H1 (cell line): Measurements from ENCODE around the gene SIM2. TPM values are rescaled to one million over a fixed set of nuclear protein-coding genes. Genes with fewer than 3 reads are reported as not detected.

Experiments used
- ASH2L ChIP-seq: fragments of 200-600, 300-600 bp; sonication (generic); IDR thresholded peaks from one replicate; pipeline ENCODE4 v1.7.1; 2017; ENCODE audit warnings: low read length
- CBX8 ChIP-seq: fragments of 300-800, 300-1000 bp; sonication (generic); IDR thresholded peaks from 2 replicates; pipeline ENCODE4 v1.7.1; 2016; ENCODE audit warnings: low read depth, low read length, borderline replicate concordance
- CREB1 ChIP-seq: IDR thresholded peaks from 2 replicates; pipeline ENCODE4 v1.6.1; 2012; ENCODE audit warnings: inconsistent platforms
- CTBP2 ChIP-seq: IDR thresholded peaks from 2 replicates; pipeline ENCODE4 v1.7.0; 2011; ENCODE audit warnings: borderline replicate concordance, mild to moderate bottlenecking, moderate library complexity, mixed read lengths, low read length; ENCODE audit not compliant: insufficient read depth, insufficient read length
- GTF2F1 ChIP-seq: IDR thresholded peaks from 2 replicates; pipeline ENCODE4 v1.6.1; 2012; ENCODE audit warnings: low read depth, low read length, improper control_type of control experiment, borderline replicate concordance
- HDAC6 ChIP-seq: IDR thresholded peaks from one replicate; pipeline ENCODE4 v1.7.1; 2012; ENCODE audit warnings: low read depth, mild to moderate bottlenecking, inconsistent platforms, low read length, moderate library complexity
- JUN ChIP-seq: IDR thresholded peaks from 2 replicates; pipeline ENCODE4 v1.6.1; 2011; ENCODE audit warnings: low read depth, mild to moderate bottlenecking, improper control_type of control experiment, low read length
- KDM4A ChIP-seq: IDR thresholded peaks from one replicate; pipeline ENCODE4 v1.7.1; 2012; ENCODE audit warnings: low read depth, mild to moderate bottlenecking, moderate library complexity, low read length, inconsistent platforms; ENCODE audit not compliant: severe bottlenecking
- PHF8 ChIP-seq: fragments of 200-600 bp; sonication (generic); conservative IDR thresholded peaks from 2 replicates; pipeline ENCODE4 v1.7.1; 2012; ENCODE audit warnings: low read depth, mild to moderate bottlenecking, inconsistent platforms, low read length, moderate library complexity
- POLR2A ChIP-seq, 2 experiments: IDR thresholded peaks; 1 replicate in 1 of 2; 2 replicates in 1 of 2; pipeline ENCODE4 v1.6.1; 2011; ENCODE audit warnings: low read depth in 2 of 2, low read length in 2 of 2, mild to moderate bottlenecking in 2 of 2; ENCODE audit errors: control extremely low read depth in 1 of 2
- POLR2AphosphoS5 ChIP-seq: IDR thresholded peaks from 2 replicates; pipeline ENCODE4 v1.6.1; 2011; ENCODE audit warnings: low read depth, low read length
- POU5F1 ChIP-seq: IDR thresholded peaks from 2 replicates; pipeline ENCODE4 v1.6.1; 2011; ENCODE audit warnings: low read depth, mild to moderate bottlenecking, low read length, moderate library complexity
- RNF2 ChIP-seq: fragments of 200-900, 300-1000 bp; sonication (generic); IDR thresholded peaks from 2 replicates; pipeline ENCODE4 v1.7.1; 2016; ENCODE audit warnings: borderline replicate concordance, low read depth, mild to moderate bottlenecking, antibody characterized with exemption, low read length; ENCODE audit not compliant: poor library complexity, severe bottlenecking; ENCODE audit errors: missing control alignments
- SAP30 ChIP-seq: fragments of 300-600 bp; sonication (generic); IDR thresholded peaks from 2 replicates; pipeline ENCODE4 v1.7.1; 2012; ENCODE audit warnings: low read length, moderate library complexity, mild to moderate bottlenecking, inconsistent platforms; ENCODE audit not compliant: insufficient read depth, insufficient replicate concordance
- SIN3A ChIP-seq, 2 experiments: IDR thresholded peaks in 1 of 2; conservative IDR thresholded peaks in 1 of 2; 2 replicates each; pipeline ENCODE4 v1.6.1; 2011 to 2012; ENCODE audit warnings: low read length in 2 of 2, improper control_type of control experiment in 1 of 2, low read depth in 1 of 2, mild to moderate bottlenecking in 1 of 2
- SIRT6 ChIP-seq: IDR thresholded peaks from one replicate; pipeline ENCODE4 v1.7.1; 2012; ENCODE audit warnings: low read length, inconsistent platforms
- SIX5 ChIP-seq: IDR thresholded peaks from 2 replicates; pipeline ENCODE4 v1.6.1; 2011; ENCODE audit warnings: mild to moderate bottlenecking, low read depth, low read length
- SRF ChIP-seq: IDR thresholded peaks from 2 replicates; pipeline ENCODE4 v1.6.1; 2011; ENCODE audit warnings: mild to moderate bottlenecking, low read depth, low read length, moderate library complexity
- TAF1 ChIP-seq: IDR thresholded peaks from 2 replicates; pipeline ENCODE4 v1.6.1; 2011; ENCODE audit warnings: mild to moderate bottlenecking, low read depth, low read length
- TEAD4 ChIP-seq: IDR thresholded peaks from 2 replicates; pipeline ENCODE4 v1.6.1; 2012; ENCODE audit warnings: low read depth, low read length, inconsistent platforms, mixed read lengths
- polyA plus RNA-seq, 7 experiments: library from polyadenylated mRNA; depleted of rRNA in 3 of 7; stranded (reverse) in 5 of 7; unstranded in 2 of 7; fragments of >200 nt in 5 of 7; fragments of 200-250 nt in 2 of 7; gene quantifications; 1 replicate in 5 of 7; 2 replicates in 1 of 7; 4 replicates in 1 of 7; pipeline versions ENCODE4 v1.2.1 to v1.2.3, GENCODE V29; 2011 to 2013; ENCODE audit warnings: missing spikeins in 2 of 7, mixed read lengths in 2 of 7
- total RNA-seq: library from RNA; stranded (reverse); fragmentation: NEBNext Ultra II Directional; extraction: Animal tissue kit (Norgen Biotek cat#: 25700); gene quantifications from 2 replicates; pipeline ENCODE4 v1.2.1, GENCODE V29; 2021

The SIM2 gene
- total and polyA plus RNA-seq, 2 of the 8 experiments (the other 6 are each of a cell fraction or from before 2014, with no cell fraction given), result 0.05 to 0.26 TPM

DNA sequence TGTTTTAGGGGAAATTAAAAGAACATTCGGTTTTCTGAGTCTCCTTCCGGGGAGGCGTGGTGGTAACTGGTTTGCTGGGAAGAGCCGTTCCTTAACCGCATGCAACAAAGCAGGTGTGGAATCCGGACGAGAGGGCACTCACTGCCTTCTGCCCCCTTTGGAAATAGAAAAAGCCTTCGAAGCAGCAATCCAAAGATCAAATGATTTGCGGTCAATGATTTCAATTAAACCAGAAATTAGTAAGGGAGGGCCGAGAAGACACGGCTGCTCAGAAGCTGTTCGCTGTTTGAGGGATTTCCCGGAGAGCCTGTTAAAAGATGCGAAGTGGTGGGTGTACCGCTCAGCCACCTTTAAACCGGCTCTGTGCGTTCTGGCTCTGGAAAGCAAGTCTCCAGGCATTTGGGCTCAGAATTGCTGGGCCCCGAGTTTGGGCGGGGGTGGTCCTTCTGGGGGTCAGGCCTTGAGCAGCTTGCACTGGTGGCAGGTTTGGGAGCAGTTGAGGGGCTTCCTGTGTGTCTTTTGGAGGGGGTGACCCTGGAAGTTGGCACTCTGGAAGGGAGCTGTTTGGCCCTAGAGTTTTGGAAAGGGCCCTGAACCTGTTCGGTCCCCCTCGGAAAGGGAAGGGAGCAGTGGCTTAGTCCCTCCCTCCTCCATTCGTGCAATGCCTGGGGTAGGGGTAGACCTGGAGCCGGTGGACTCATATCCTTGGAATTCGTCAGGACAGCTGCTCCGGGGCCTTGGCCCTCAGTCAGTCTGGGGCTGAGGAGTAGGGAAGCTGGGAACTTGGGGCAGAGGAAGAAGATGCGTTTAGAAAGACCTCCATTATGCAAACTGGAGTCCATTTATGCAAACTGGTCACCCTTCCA, 3.1 kb downstream of the SIM2 start (continued):
- TF ChIP-seq SAP30 (no peak), ASH2L (no peak), SRF (no peak), TEAD4 (no peak), JUN (no peak), CREB1 (no peak), RNF2 (peak; percentile 71), PHF8 (no peak), SIX5 (no peak), CBX8 (peak; percentile 77; the same call in 1 of the 2 replicates), HDAC6 (no peak), POLR2AphosphoS5 (no peak), POLR2A (IDR thresholded peaks at IDR 0.05; ENCODE audit: control extremely low read depth in 1 of 2, low read depth in 2 of 2, low read length in 2 of 2) (no peak), SIRT6 (no peak), SIN3A (conservative IDR thresholded peaks at IDR 0.05 in 1 of 2, IDR thresholded peaks at IDR 0.05 in 1 of 2; ENCODE audit: low read depth in 1 of 2, low read length in 2 of 2) (no peak), CTBP2 (no peak), TAF1 (no peak), POU5F1 (no peak), GTF2F1 (no peak), KDM4A (no peak)
- TF ChIP-seq, all 59 proteins: peak for 4
